ENCODE measurements around the gene WDR38.
A peak's percentile ranks its signal among the peaks of the same experiment; 100 is the strongest.
"Not testable (repeated sequence)": the region's sequence is repeated elsewhere in the genome, so short reads cannot be mapped to it uniquely, and the experiment has no call there.

Gene WDR38

GRCh38 chr9:124846467-124846866, 6.8 kb upstream of the WDR38 start:
- H3K4me1 ChIP-seq (ENCODE audit: control insufficient read depth in 1 of 2, insufficient read depth in 2 of 2, low read length in 2 of 2); H3K36me3 ChIP-seq (ENCODE audit: control insufficient read depth in 1 of 2, insufficient read depth in 2 of 2, low read length in 2 of 2); H3K9ac ChIP-seq (ENCODE audit: low read depth in 1 of 2, low read length in 2 of 2); H3K27ac ChIP-seq (ENCODE audit: low read depth, low read length); H3K27me3 ChIP-seq (ENCODE audit: control insufficient read depth in 1 of 2, insufficient read depth in 2 of 2, low read length in 2 of 2); H3K9me3 ChIP-seq (ENCODE audit: control insufficient read depth in 1 of 2, low read length in 2 of 2); H3K4me3 ChIP-seq (ENCODE audit: low read depth in 1 of 2, low read length in 2 of 2): not testable (repeated sequence)

GRCh38 chr9:124846969-124847368, 6.3 kb upstream of the WDR38 start:
- no peaks in the 10 kb centered on the region for H3K4me1 ChIP-seq (ENCODE audit: control insufficient read depth in 1 of 2, insufficient read depth in 2 of 2, low read length in 2 of 2)
- H3K9ac ChIP-seq (ENCODE audit: low read depth in 1 of 2, low read length in 2 of 2): no peak overlapping the region
- no peaks in the 10 kb centered on the region for H3K9me3 ChIP-seq (ENCODE audit: control insufficient read depth in 1 of 2, low read length in 2 of 2)
- H3K36me3 ChIP-seq (ENCODE audit: control insufficient read depth in 1 of 2, insufficient read depth in 2 of 2, low read length in 2 of 2): no peaks in the 10 kb centered on the region
- H3K27me3 ChIP-seq (ENCODE audit: control insufficient read depth in 1 of 2, insufficient read depth in 2 of 2, low read length in 2 of 2): no peaks in the 10 kb centered on the region
- H3K4me3 ChIP-seq (ENCODE audit: low read depth in 1 of 2, low read length in 2 of 2): no peak overlapping the region
- H3K27ac ChIP-seq (ENCODE audit: low read depth, low read length): no peak overlapping the region

GRCh38 chr9:124849801-124850200, 3.5 kb upstream of the WDR38 start:
- no peaks in the 10 kb centered on the region for H3K36me3 ChIP-seq (ENCODE audit: control insufficient read depth in 1 of 2, insufficient read depth in 2 of 2, low read length in 2 of 2)
- H3K27ac ChIP-seq (ENCODE audit: low read depth, low read length): no peak overlapping the region
- no peaks in the 10 kb centered on the region for H3K9me3 ChIP-seq (ENCODE audit: control insufficient read depth in 1 of 2, low read length in 2 of 2)
- no peak overlapping the region for H3K4me3 ChIP-seq (ENCODE audit: low read depth in 1 of 2, low read length in 2 of 2)
- H3K27me3 ChIP-seq (ENCODE audit: control insufficient read depth in 1 of 2, insufficient read depth in 2 of 2, low read length in 2 of 2): no peaks in the 10 kb centered on the region
- H3K4me1 ChIP-seq (ENCODE audit: control insufficient read depth in 1 of 2, insufficient read depth in 2 of 2, low read length in 2 of 2): peaks cover 8 to 14% of the 10 kb centered on the region in 2 donors
- H3K9ac ChIP-seq (ENCODE audit: low read depth in 1 of 2, low read length in 2 of 2): no peak overlapping the region

- Histone ChIP-seq H3K9me3 (ENCODE audit: control insufficient read depth in 1 of 2, low read length in 2 of 2) (no peaks in the 10 kb centered on the region), H3K27me3 (ENCODE audit: control insufficient read depth in 1 of 2, insufficient read depth in 2 of 2, low read length in 2 of 2) (no peaks in the 10 kb centered on the region), H3K36me3 (ENCODE audit: control insufficient read depth in 1 of 2, insufficient read depth in 2 of 2, low read length in 2 of 2) (peaks cover 0 to 9% of the 10 kb centered on the region in 2 donors), H3K27ac (ENCODE audit: low read depth, low read length) (no peak overlapping the region), H3K9ac (ENCODE audit: low read depth in 1 of 2, low read length in 2 of 2) (peak overlapping the region; percentile 40 to 57), H3K4me1 (ENCODE audit: control insufficient read depth in 1 of 2, insufficient read depth in 2 of 2, low read length in 2 of 2) (peaks cover 8 to 14% of the 10 kb centered on the region in 2 donors), H3K4me3 (ENCODE audit: low read depth in 1 of 2, low read length in 2 of 2) (peak overlapping the region; percentile 46 to 66)
Observed at GRCh38 chr9:124852121-124852828, 985 bp upstream of the WDR38 start.

- Histone ChIP-seq H3K9ac (ENCODE audit: low read depth in 1 of 2, low read length in 2 of 2) (peak overlapping the region; percentile 25 to 57), H3K36me3 (ENCODE audit: control insufficient read depth in 1 of 2, insufficient read depth in 2 of 2, low read length in 2 of 2) (peaks cover 8 to 23% of the 10 kb centered on the region in 2 donors), H3K9me3 (ENCODE audit: control insufficient read depth in 1 of 2, low read length in 2 of 2) (no peaks in the 10 kb centered on the region), H3K27ac (ENCODE audit: low read depth, low read length) (no peak overlapping the region), H3K4me3 (ENCODE audit: low read depth in 1 of 2, low read length in 2 of 2) (peak overlapping the region; percentile 46 to 66), H3K27me3 (ENCODE audit: control insufficient read depth in 1 of 2, insufficient read depth in 2 of 2, low read length in 2 of 2) (no peaks in the 10 kb centered on the region), H3K4me1 (ENCODE audit: control insufficient read depth in 1 of 2, insufficient read depth in 2 of 2, low read length in 2 of 2) (peaks cover 8 to 19% of the 10 kb centered on the region in 2 donors)
Observed at GRCh38 chr9:124853605-124854143, 414 bp downstream of the WDR38 start.

GRCh38 chr9:124854161-124854560, 901 bp downstream of the WDR38 start:
- no peak overlapping the region for H3K9ac ChIP-seq (ENCODE audit: low read depth in 1 of 2, low read length in 2 of 2)
- H3K9me3 ChIP-seq (ENCODE audit: control insufficient read depth in 1 of 2, low read length in 2 of 2): no peaks in the 10 kb centered on the region
- H3K27me3 ChIP-seq (ENCODE audit: control insufficient read depth in 1 of 2, insufficient read depth in 2 of 2, low read length in 2 of 2): no peaks in the 10 kb centered on the region
- H3K36me3 ChIP-seq (ENCODE audit: control insufficient read depth in 1 of 2, insufficient read depth in 2 of 2, low read length in 2 of 2): peaks cover 13 to 28% of the 10 kb centered on the region in 2 donors
- H3K4me1 ChIP-seq (ENCODE audit: control insufficient read depth in 1 of 2, insufficient read depth in 2 of 2, low read length in 2 of 2): peaks cover 8 to 24% of the 10 kb centered on the region in 2 donors
- no peak overlapping the region for H3K27ac ChIP-seq (ENCODE audit: low read depth, low read length)
- H3K4me3 ChIP-seq (ENCODE audit: low read depth in 1 of 2, low read length in 2 of 2): no peak overlapping the region

- Histone ChIP-seq H3K4me1 (ENCODE audit: control insufficient read depth in 1 of 2, insufficient read depth in 2 of 2, low read length in 2 of 2) (peaks cover 13 to 31% of the 10 kb centered on the region in 2 donors), H3K9ac (ENCODE audit: low read depth in 1 of 2, low read length in 2 of 2) (no peak overlapping the region), H3K27ac (ENCODE audit: low read depth, low read length) (no peak overlapping the region), H3K4me3 (ENCODE audit: low read depth in 1 of 2, low read length in 2 of 2) (no peak overlapping the region), H3K9me3 (ENCODE audit: control insufficient read depth in 1 of 2, low read length in 2 of 2) (no peaks in the 10 kb centered on the region), H3K27me3 (ENCODE audit: control insufficient read depth in 1 of 2, insufficient read depth in 2 of 2, low read length in 2 of 2) (no peaks in the 10 kb centered on the region), H3K36me3 (ENCODE audit: control insufficient read depth in 1 of 2, insufficient read depth in 2 of 2, low read length in 2 of 2) (peaks cover 19 to 35% of the 10 kb centered on the region in 2 donors)
Observed at GRCh38 chr9:124854822-124855221, 1.6 kb downstream of the WDR38 start.

- Histone ChIP-seq H3K27ac (ENCODE audit: low read depth, low read length) (no peak overlapping the region), H3K9me3 (ENCODE audit: control insufficient read depth in 1 of 2, low read length in 2 of 2) (no peaks in the 10 kb centered on the region), H3K27me3 (ENCODE audit: control insufficient read depth in 1 of 2, insufficient read depth in 2 of 2, low read length in 2 of 2) (no peaks in the 10 kb centered on the region), H3K9ac (ENCODE audit: low read depth in 1 of 2, low read length in 2 of 2) (no peak overlapping the region), H3K4me3 (ENCODE audit: low read depth in 1 of 2, low read length in 2 of 2) (no peak overlapping the region), H3K4me1 (ENCODE audit: control insufficient read depth in 1 of 2, insufficient read depth in 2 of 2, low read length in 2 of 2) (peaks cover 21 to 37% of the 10 kb centered on the region in 2 donors), H3K36me3 (ENCODE audit: control insufficient read depth in 1 of 2, insufficient read depth in 2 of 2, low read length in 2 of 2) (peaks cover 24 to 42% of the 10 kb centered on the region in 2 donors)
Observed at GRCh38 chr9:124855566-124855943, 2.3 kb downstream of the WDR38 start.

- H3K27ac ChIP-seq (ENCODE audit: low read depth, low read length): no peak overlapping the region
- H3K4me3 ChIP-seq (ENCODE audit: low read depth in 1 of 2, low read length in 2 of 2): no peak overlapping the region
- peaks cover 27 to 43% of the 10 kb centered on the region in 2 donors for H3K4me1 ChIP-seq (ENCODE audit: control insufficient read depth in 1 of 2, insufficient read depth in 2 of 2, low read length in 2 of 2)
- peaks cover 24 to 43% of the 10 kb centered on the region in 2 donors for H3K36me3 ChIP-seq (ENCODE audit: control insufficient read depth in 1 of 2, insufficient read depth in 2 of 2, low read length in 2 of 2)
- no peaks in the 10 kb centered on the region for H3K27me3 ChIP-seq (ENCODE audit: control insufficient read depth in 1 of 2, insufficient read depth in 2 of 2, low read length in 2 of 2)
- no peak overlapping the region for H3K9ac ChIP-seq (ENCODE audit: low read depth in 1 of 2, low read length in 2 of 2)
- no peaks in the 10 kb centered on the region for H3K9me3 ChIP-seq (ENCODE audit: control insufficient read depth in 1 of 2, low read length in 2 of 2)
Observed at GRCh38 chr9:124855944-124856765, 2.9 kb downstream of the WDR38 start.

GRCh38 chr9:124857533-124858162, 4.4 kb downstream of the WDR38 start:
- H3K4me1 ChIP-seq (ENCODE audit: control insufficient read depth in 1 of 2, insufficient read depth in 2 of 2, low read length in 2 of 2): peaks cover 23 to 39% of the 10 kb centered on the region in 2 donors
- H3K9me3 ChIP-seq (ENCODE audit: control insufficient read depth in 1 of 2, low read length in 2 of 2): no peaks in the 10 kb centered on the region
- no peaks in the 10 kb centered on the region for H3K27me3 ChIP-seq (ENCODE audit: control insufficient read depth in 1 of 2, insufficient read depth in 2 of 2, low read length in 2 of 2)
- no peak overlapping the region for H3K4me3 ChIP-seq (ENCODE audit: low read depth in 1 of 2, low read length in 2 of 2)
- no peak overlapping the region for H3K9ac ChIP-seq (ENCODE audit: low read depth in 1 of 2, low read length in 2 of 2)
- H3K36me3 ChIP-seq (ENCODE audit: control insufficient read depth in 1 of 2, insufficient read depth in 2 of 2, low read length in 2 of 2): peaks cover 24 to 43% of the 10 kb centered on the region in 2 donors
- H3K27ac ChIP-seq (ENCODE audit: low read depth, low read length): no peak overlapping the region

All from duodenal mucosa (tissue), 2 donors.